GM12874 (cell line): ENCODE measurements around the gene NRP1.

ENCODE experiments used
- CTCF ChIP-seq: IDR thresholded peaks from 2 replicates; pipeline ENCODE4 v1.5.1; 2011; ENCODE audit warnings: low read depth, mild to moderate bottlenecking, control low read depth, low read length, moderate library complexity; ENCODE audit not compliant: insufficient read depth

NRP1 gene

GRCh38 chr10:33334153-33334804 is at the start of gene NRP1:
NRP1 (minus strand) TSS chr10:33334667; CDS start chr10:33334382, 285 bp downstream.
- no peak for TF ChIP-seq CTCF

- no peak for TF ChIP-seq CTCF
Observed at GRCh38 chr10:33382921-33383713, 48.6 kb upstream of the NRP1 start.

DNA sequence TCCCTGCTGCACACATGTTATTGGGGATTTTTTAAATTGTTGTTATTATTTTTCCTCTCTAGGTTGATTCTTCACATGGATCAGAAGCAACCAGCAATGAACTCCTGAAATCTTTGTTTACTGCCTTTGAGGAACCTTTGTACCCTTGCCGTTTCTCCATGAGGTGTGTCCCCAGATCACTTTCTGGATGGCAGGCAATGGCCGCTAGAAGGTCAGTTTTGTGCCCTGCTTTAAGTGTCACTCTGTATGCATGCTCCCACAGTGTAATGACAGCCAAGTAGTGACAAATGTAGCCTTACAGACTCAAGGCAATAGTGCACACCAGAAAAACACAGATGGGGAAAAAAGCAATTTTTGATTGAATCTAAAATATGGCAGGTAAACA is 47.7 kb upstream of the NRP1 start:
- no peak for TF ChIP-seq CTCF

GRCh38 chr10:33381451-33382215 is 47.2 kb upstream of the NRP1 start:
- no peak for TF ChIP-seq CTCF

DNA sequence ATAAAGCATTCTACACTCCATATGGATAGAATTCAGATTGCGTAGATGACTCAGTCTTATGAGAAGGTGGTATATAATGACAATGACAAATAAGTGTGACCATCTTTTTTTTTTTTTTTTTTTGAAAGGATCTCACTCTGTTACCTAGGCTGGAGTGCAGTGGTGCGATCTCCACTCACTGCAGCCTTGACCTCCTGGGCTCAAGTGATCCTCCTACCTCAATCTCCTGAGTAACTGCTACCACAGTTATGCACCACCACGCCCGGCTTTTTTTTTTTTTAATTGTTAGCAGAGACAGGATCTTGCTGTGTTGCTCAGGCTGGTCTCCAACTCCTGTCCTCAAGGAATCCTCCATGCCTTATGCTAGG is 43.2 kb upstream of the NRP1 start:
- no peak for TF ChIP-seq CTCF

GRCh38 chr10:33376976-33377657 is 42.6 kb upstream of the NRP1 start:
- TF ChIP-seq CTCF = no peak

GRCh38 chr10:33376476-33376875 is 42.0 kb upstream of the NRP1 start:
- TF ChIP-seq CTCF = no peak
